HCT116 (cell line): Measurements from ENCODE around the gene MAPKBP1. TPM values are rescaled to one million over a fixed set of nuclear protein-coding genes. Genes with fewer than 3 reads are reported as not detected.

ENCODE experiments used
- ATAC-seq: fragments of 200-7000 bp; cut with Tn5 transposase; 2 replicates; pipeline ENCODE4 v1.9.1; 2020; ENCODE audit warnings: mild to moderate bottlenecking, moderate library complexity
- BruUV-seq: library from RNA; stranded (reverse); fragments of 400-500 nt; replicated peaks from 2 replicates; lab custom pipeline; 2021; lab: Mats Ljungman, UMichigan
- CTCF ChIA-PET: fragments of 300-600 bp; sonication (Branson Sonifier 250); formaldehyde crosslinking; loops from one replicate; lab custom pipeline; 2021; ENCODE audit warnings: antibody characterized with exemption; lab: Charles Lee
- POLR2A ChIA-PET: fragments of 300-600, 350-600 bp; sonication (Branson Sonifier 250); formaldehyde crosslinking; loops from one replicate; lab custom pipeline; 2021; ENCODE audit warnings: antibody characterized with exemption; lab: Charles Lee
- RAD21 ChIA-PET, 2 experiments: fragments of 300-600 bp; sonication (Branson Sonifier 250); formaldehyde crosslinking; loops; one replicate each; lab custom pipeline; 2023; ENCODE audit warnings: low total read pairs in 2 of 2; ENCODE audit not compliant: uncharacterized antibody in 2 of 2, unreplicated experiment in 2 of 2, low non-redundant PET in 1 of 2; lab: Charles Lee
- DNase-seq: peaks from one replicate; pipeline ENCODE4 v3.0.0-alpha.2; 2010; ENCODE audit warnings: low read depth, low spot score
- H2AFZ ChIP-seq: fragments of 200-600 bp; shearing (Covaris generic), sonication (generic); 2 replicates; pipeline ENCODE4 v1.6.1; 2017; ENCODE audit warnings: low read depth, mixed run types, mixed read lengths, antibody characterized with exemption, low read length; ENCODE audit not compliant: poor library complexity, severe bottlenecking
- H3K27ac ChIP-seq: 2 replicates; pipeline ENCODE4 v1.5.1; 2012; ENCODE audit warnings: low read depth, low read length
- H3K27me3 ChIP-seq: fragments of 200-600 bp; sonication (generic); 2 replicates; pipeline ENCODE4 v1.6.1; 2016; ENCODE audit warnings: mixed run types, low read length, mixed read lengths; ENCODE audit not compliant: insufficient read depth
- H3K36me3 ChIP-seq, 2 experiments: fragments of 200-500 bp in 1 of 2; fragments of 200-600 bp in 1 of 2; sonication (Bioruptor generic) in 1 of 2; sonication (generic) in 1 of 2; 2 replicates each; pipeline versions ENCODE4 v1.5.1 to v1.6.1; 2014 to 2016; ENCODE audit warnings: low read length in 2 of 2, inconsistent platforms in 1 of 2, mixed read lengths in 1 of 2, mixed run types in 1 of 2; ENCODE audit not compliant: insufficient read depth in 2 of 2, control insufficient read depth in 1 of 2
- H3K4me1 ChIP-seq, 2 experiments: fragments of 200-600 bp in 1 of 2; sonication (generic) in 1 of 2; 2 replicates each; pipeline versions ENCODE4 v1.5.1 to v1.6.1; 2012 to 2017; ENCODE audit warnings: low read length in 2 of 2, inconsistent platforms in 1 of 2, mild to moderate bottlenecking in 1 of 2, mixed read lengths in 1 of 2, mixed run types in 1 of 2, moderate library complexity in 1 of 2; ENCODE audit not compliant: insufficient read depth in 2 of 2, control insufficient read depth in 1 of 2
- H3K4me2 ChIP-seq: fragments of 200-600 bp; sonication (generic); 2 replicates; pipeline ENCODE4 v1.6.1; 2017; ENCODE audit warnings: mixed run types, low read length, mixed read lengths
- H3K4me3 ChIP-seq, 2 experiments: fragments of 200-600 bp in 1 of 2; sonication (generic) in 1 of 2; replicated peaks in 1 of 2; 2 replicates each; pipeline ENCODE4 v1.5.1; 2011 to 2016; ENCODE audit warnings: low read length in 2 of 2, control low read depth in 1 of 2, low read depth in 1 of 2, mild to moderate bottlenecking in 1 of 2, mixed read lengths in 1 of 2, mixed run types in 1 of 2
- H3K79me2 ChIP-seq: fragments of 200-600 bp; sonication (generic); 2 replicates; pipeline ENCODE4 v1.6.1; 2017; ENCODE audit warnings: mild to moderate bottlenecking, mixed run types, low read length, moderate library complexity, mixed read lengths; ENCODE audit not compliant: insufficient read depth
- H3K9ac ChIP-seq: fragments of 200-600 bp; sonication (generic); 2 replicates; pipeline ENCODE4 v1.6.1; 2016; ENCODE audit warnings: low read length, mixed read lengths
- H3K9me2 ChIP-seq: fragments of 200-600 bp; sonication (generic), shearing (Covaris generic); 2 replicates; pipeline ENCODE4 v1.6.1; 2017; ENCODE audit warnings: mixed run types, mild to moderate bottlenecking, moderate library complexity; ENCODE audit not compliant: insufficient read depth
- H3K9me3 ChIP-seq, 2 experiments: fragments of 200-500 bp in 1 of 2; fragments of 200-600 bp in 1 of 2; sonication (Bioruptor generic) in 1 of 2; sonication (generic) in 1 of 2; 2 replicates each; pipeline ENCODE4 v1.6.1; 2014 to 2017; ENCODE audit warnings: low read length in 2 of 2, mixed read lengths in 2 of 2, inconsistent platforms in 1 of 2, low read depth in 1 of 2, mild to moderate bottlenecking in 1 of 2, mixed run types in 1 of 2, moderate library complexity in 1 of 2; ENCODE audit not compliant: control insufficient read depth in 1 of 2, insufficient read depth in 1 of 2
- H4K20me1 ChIP-seq: fragments of 200-600 bp; sonication (generic), shearing (Covaris generic); 2 replicates; pipeline ENCODE4 v1.6.1; 2017; ENCODE audit warnings: mixed run types, mild to moderate bottlenecking, moderate library complexity; ENCODE audit not compliant: insufficient read depth
- ATF3 ChIP-seq: IDR thresholded peaks from 2 replicates; pipeline ENCODE4 v1.6.1; 2012
- CEBPB ChIP-seq: IDR thresholded peaks from 2 replicates; pipeline ENCODE4 v1.6.1; 2012; ENCODE audit warnings: low read depth
- EGR1 ChIP-seq: IDR thresholded peaks from 2 replicates; pipeline ENCODE4 v1.6.1; 2012; ENCODE audit warnings: low read depth
- ELF1 ChIP-seq: IDR thresholded peaks from 2 replicates; pipeline ENCODE4 v1.6.1; 2012; ENCODE audit warnings: low read depth, borderline replicate concordance
- FOSL1 ChIP-seq: IDR thresholded peaks from 2 replicates; pipeline ENCODE4 v1.6.1; 2012; ENCODE audit warnings: low read depth
- MAX ChIP-seq: IDR thresholded peaks from 2 replicates; pipeline ENCODE4 v1.6.1; 2012
- POLR2A ChIP-seq: IDR thresholded peaks from 2 replicates; pipeline ENCODE4 v1.7.0; 2011; ENCODE audit warnings: borderline replicate concordance; ENCODE audit not compliant: insufficient read depth, insufficient read length; ENCODE audit errors: extremely low read depth
- POLR2AphosphoS5 ChIP-seq: IDR thresholded peaks from 2 replicates; pipeline ENCODE4 v1.6.1; 2011; ENCODE audit warnings: mild to moderate bottlenecking, low read depth, low read length, moderate library complexity
- RAD21 ChIP-seq: IDR thresholded peaks from 2 replicates; pipeline ENCODE4 v1.6.1; 2012; ENCODE audit warnings: low read depth, mild to moderate bottlenecking
- REST ChIP-seq: IDR thresholded peaks from 2 replicates; pipeline ENCODE4 v1.6.1; 2012; ENCODE audit warnings: low read depth
- SIN3A ChIP-seq: IDR thresholded peaks from 2 replicates; pipeline ENCODE4 v1.6.1; 2012; ENCODE audit warnings: low read depth
- SP1 ChIP-seq: IDR thresholded peaks from 2 replicates; pipeline ENCODE4 v1.6.1; 2012; ENCODE audit warnings: low read depth
- SRF ChIP-seq: IDR thresholded peaks from 2 replicates; pipeline ENCODE4 v1.6.1; 2012; ENCODE audit warnings: low read depth
- YY1 ChIP-seq: IDR thresholded peaks from 2 replicates; pipeline ENCODE4 v1.6.1; 2011; ENCODE audit warnings: low read length, low read depth, moderate library complexity, mild to moderate bottlenecking; ENCODE audit not compliant: insufficient replicate concordance; ENCODE audit errors: extremely low read depth
- ZFX ChIP-seq: fragments of 450-650 bp; IDR thresholded peaks from 2 replicates; pipeline ENCODE4 v1.6.1; 2017
- ZNF274 ChIP-seq: fragments of 200-500 bp; sonication (Bioruptor generic); IDR thresholded peaks from 2 replicates; pipeline ENCODE4 v1.6.1; 2014; ENCODE audit warnings: mild to moderate bottlenecking, low read depth, low read length, inconsistent platforms
- intact Hi-C: fragments of 100-400 bp; cut with micrococcal nuclease; formaldehyde crosslinking; loops from 2 replicates; pipeline ENCODE4 v1.10.0; 2022
- total RNA-seq: library from RNA; stranded (reverse); gene quantifications from one replicate; pipeline ENCODE4 v1.2.1, GENCODE V29; 2021; ENCODE audit not compliant: unreplicated experiment
- TF ChIP-seq, protein P1 (sequence below): IDR thresholded peaks from 2 replicates; pipeline ENCODE4 v1.6.1; 2011; ENCODE audit warnings: mild to moderate bottlenecking, low read length, moderate library complexity; ENCODE audit not compliant: insufficient replicate concordance; ENCODE audit errors: extremely low read depth

Gene MAPKBP1
- total RNA-seq, 1 experiment from 2014 or later = 21.3 TPM

DNA sequence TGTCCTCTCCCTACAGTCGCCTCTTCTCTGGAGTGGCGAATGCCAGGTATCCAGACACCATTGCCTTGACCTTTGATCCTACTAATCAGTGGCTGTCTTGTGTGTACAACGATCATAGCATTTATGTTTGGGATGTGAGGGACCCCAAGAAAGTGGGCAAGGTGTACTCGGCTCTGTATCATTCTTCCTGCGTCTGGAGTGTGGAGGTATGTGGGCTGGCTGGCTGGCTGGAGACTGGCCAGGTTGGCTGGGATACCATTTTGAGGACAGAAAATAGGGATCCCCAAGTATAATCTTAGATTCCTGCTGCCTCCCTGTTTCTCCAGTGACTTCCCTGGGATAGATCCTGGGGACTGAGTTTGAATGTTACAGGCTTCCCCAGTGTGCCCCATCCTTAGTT is 40.2 kb downstream of the MAPKBP1 start:
- ChIA-PET CTCF (no interaction called here), RAD21 (no interaction called here), POLR2A (no interaction called here)
- ATAC-seq (no peak), DNase-seq (no peak)
- Histone ChIP-seq H2AFZ (no peak overlapping the region), H3K4me3 (no peak overlapping the region), H3K9ac (no peak overlapping the region), H3K27me3 (no peaks in the 10 kb centered on the region), H3K4me2 (no peak overlapping the region), H3K4me1 (no peaks in the 10 kb centered on the region), H3K9me3 (no peaks in the 10 kb centered on the region), H3K27ac (no peak overlapping the region), H3K9me2 (no peaks in the 10 kb centered on the region), H3K36me3 (peaks cover 3 to 9% of the 10 kb centered on the region in 2 experiments; a peak in 2 of 4 replicates), H3K79me2 (no peaks in the 10 kb centered on the region), H4K20me1 (no peaks in the 10 kb centered on the region)
- intact Hi-C loops = no loop called here
- no peak for TF ChIP-seq REST
- TF ChIP-seq ELF1 = no peak
- no peak for TF ChIP-seq YY1
- TF ChIP-seq ZNF274 = no peak
- TF ChIP-seq FOSL1 = no peak
- TF ChIP-seq ZFX = no peak
- no peak for TF ChIP-seq SP1
- TF ChIP-seq ATF3 = no peak
- TF ChIP-seq EGR1 = no peak
- no peak for TF ChIP-seq MAX
- TF ChIP-seq SIN3A = no peak
- TF ChIP-seq POLR2A = no peak
- TF ChIP-seq RAD21 = no peak
- TF ChIP-seq, protein P1, sequence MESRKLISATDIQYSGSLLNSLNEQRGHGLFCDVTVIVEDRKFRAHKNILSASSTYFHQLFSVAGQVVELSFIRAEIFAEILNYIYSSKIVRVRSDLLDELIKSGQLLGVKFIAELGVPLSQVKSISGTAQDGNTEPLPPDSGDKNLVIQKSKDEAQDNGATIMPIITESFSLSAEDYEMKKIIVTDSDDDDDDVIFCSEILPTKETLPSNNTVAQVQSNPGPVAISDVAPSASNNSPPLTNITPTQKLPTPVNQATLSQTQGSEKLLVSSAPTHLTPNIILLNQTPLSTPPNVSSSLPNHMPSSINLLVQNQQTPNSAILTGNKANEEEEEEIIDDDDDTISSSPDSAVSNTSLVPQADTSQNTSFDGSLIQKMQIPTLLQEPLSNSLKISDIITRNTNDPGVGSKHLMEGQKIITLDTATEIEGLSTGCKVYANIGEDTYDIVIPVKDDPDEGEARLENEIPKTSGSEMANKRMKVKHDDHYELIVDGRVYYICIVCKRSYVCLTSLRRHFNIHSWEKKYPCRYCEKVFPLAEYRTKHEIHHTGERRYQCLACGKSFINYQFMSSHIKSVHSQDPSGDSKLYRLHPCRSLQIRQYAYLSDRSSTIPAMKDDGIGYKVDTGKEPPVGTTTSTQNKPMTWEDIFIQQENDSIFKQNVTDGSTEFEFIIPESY = no peak
- TF ChIP-seq SRF = no peak
- no peak for TF ChIP-seq POLR2AphosphoS5
- TF ChIP-seq CEBPB = no peak
- no TSS peak for BruUV-seq
